ENCODE results near the gene ARHGEF9. TPM values are rescaled to one million over a fixed set of nuclear protein-coding genes. Genes with fewer than 3 reads are reported as not detected.

Gene ARHGEF9
- polyA plus RNA-seq, 1 donor (not counting 4 experiments of a cell fraction or from before 2014, with no cell fraction given) = 16.0 TPM

DNA sequence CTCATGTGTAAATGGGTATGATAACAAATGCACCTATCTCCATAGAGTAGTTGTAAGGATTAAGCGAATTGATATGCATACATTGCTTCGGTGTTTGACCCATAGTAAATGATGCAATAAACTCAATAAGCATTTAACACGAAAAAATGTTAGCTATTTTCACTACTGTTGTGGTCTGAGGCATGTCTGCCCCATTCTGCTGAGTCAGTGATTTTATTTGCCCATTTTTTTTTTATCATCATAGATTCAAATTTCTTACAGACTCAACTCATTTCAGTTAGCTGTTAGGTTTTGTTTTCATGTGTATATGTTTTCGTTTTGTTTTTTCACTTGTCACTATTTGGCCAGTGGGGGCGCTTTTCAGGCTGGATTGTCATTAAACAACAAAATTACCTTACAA is 27.8 kb upstream of the ARHGEF9 start:
- Histone ChIP-seq H3K36me3 (ENCODE audit: control insufficient read depth in 2 of 2, extremely low read depth in 1 of 2, insufficient read depth in 2 of 2, low read length in 2 of 2) (no peaks in the 10 kb centered on the region), H3K4me2 (ENCODE audit: control insufficient read depth, extremely low read depth, insufficient read depth, low read depth, low read length) (no peak overlapping the region), H3K27ac (ENCODE audit: control insufficient read depth, insufficient read depth, low read length) (no peak overlapping the region), H3K9me3 (ENCODE audit: control insufficient read depth, low read depth, low read length) (no peaks in the 10 kb centered on the region), H3K9me1 (ENCODE audit: control insufficient read depth, extremely low read depth, insufficient read depth, low read length) (no peaks in the 10 kb centered on the region), H2AFZ (ENCODE audit: control insufficient read depth, low read length) (no peak overlapping the region), H3K4me1 (ENCODE audit: control insufficient read depth, extremely low read depth, insufficient read depth, low read length) (no peaks in the 10 kb centered on the region), H3K27me3 (ENCODE audit: control insufficient read depth, extremely low read depth, insufficient read depth, low read length) (no peaks in the 10 kb centered on the region), H4K20me1 (ENCODE audit: control insufficient read depth, extremely low read depth, insufficient read depth, low read length) (no peaks in the 10 kb centered on the region), H3K9ac (ENCODE audit: control insufficient read depth, extremely low read depth, insufficient read depth, low read length) (no peak overlapping the region), H3K4me3 (ENCODE audit: control insufficient read depth in 2 of 3, extremely low read depth in 1 of 3, insufficient read depth in 2 of 3, low read depth in 1 of 3, low read length in 3 of 3) (no peak overlapping the region), H3K79me2 (ENCODE audit: control insufficient read depth, insufficient read depth, low read length) (no peaks in the 10 kb centered on the region)
- FAIRE-seq (no peak), DNase-seq (ENCODE audit: low read depth, low spot score) (no peak)
- dilution Hi-C loops (cut with MboI; ENCODE audit: extremely low pct_ligation_motif_present, low sequenced_read_pairs) = no loop called here
- TF ChIP-seq EZH2 (IDR thresholded peaks at IDR 0.05; ENCODE audit: low read length) = no peak
- TF ChIP-seq, protein P1, sequence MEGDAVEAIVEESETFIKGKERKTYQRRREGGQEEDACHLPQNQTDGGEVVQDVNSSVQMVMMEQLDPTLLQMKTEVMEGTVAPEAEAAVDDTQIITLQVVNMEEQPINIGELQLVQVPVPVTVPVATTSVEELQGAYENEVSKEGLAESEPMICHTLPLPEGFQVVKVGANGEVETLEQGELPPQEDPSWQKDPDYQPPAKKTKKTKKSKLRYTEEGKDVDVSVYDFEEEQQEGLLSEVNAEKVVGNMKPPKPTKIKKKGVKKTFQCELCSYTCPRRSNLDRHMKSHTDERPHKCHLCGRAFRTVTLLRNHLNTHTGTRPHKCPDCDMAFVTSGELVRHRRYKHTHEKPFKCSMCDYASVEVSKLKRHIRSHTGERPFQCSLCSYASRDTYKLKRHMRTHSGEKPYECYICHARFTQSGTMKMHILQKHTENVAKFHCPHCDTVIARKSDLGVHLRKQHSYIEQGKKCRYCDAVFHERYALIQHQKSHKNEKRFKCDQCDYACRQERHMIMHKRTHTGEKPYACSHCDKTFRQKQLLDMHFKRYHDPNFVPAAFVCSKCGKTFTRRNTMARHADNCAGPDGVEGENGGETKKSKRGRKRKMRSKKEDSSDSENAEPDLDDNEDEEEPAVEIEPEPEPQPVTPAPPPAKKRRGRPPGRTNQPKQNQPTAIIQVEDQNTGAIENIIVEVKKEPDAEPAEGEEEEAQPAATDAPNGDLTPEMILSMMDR (optimal IDR thresholded peaks at IDR 0.05 in 1 of 3, IDR thresholded peaks at IDR 0.05 in 1 of 3, conservative IDR thresholded peaks at IDR 0.05 in 1 of 3; ENCODE audit: extremely low read depth in 1 of 3, insufficient read depth in 2 of 3, low read length in 3 of 3) = no peak

DNA sequence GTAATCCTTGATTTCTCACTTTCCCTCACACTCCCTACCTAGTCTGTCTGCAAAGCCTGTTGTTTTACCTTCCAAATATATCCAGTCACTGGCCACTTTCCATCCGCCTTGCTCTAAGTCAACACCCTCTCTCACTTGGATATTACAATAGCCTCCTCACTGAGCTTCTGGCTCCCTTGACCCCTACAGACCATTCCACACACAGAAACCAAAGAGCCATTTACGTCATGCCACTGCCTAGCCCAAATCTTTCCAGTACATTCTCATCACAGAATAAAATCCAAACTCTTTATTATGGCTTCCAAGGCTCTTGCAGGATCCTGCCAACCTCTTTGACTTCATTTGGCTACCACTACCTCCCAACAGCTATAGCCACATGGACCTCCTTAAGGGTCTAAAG is 25.7 kb upstream of the ARHGEF9 start:
- Histone ChIP-seq H2AFZ (ENCODE audit: control insufficient read depth, low read length) (no peak overlapping the region), H3K9me3 (ENCODE audit: control insufficient read depth, low read depth, low read length) (no peaks in the 10 kb centered on the region), H3K36me3 (ENCODE audit: control insufficient read depth in 2 of 2, extremely low read depth in 1 of 2, insufficient read depth in 2 of 2, low read length in 2 of 2) (no peaks in the 10 kb centered on the region), H3K4me2 (ENCODE audit: control insufficient read depth, extremely low read depth, insufficient read depth, low read depth, low read length) (no peak overlapping the region), H3K27ac (ENCODE audit: control insufficient read depth, insufficient read depth, low read length) (no peak overlapping the region), H3K4me3 (ENCODE audit: control insufficient read depth in 2 of 3, extremely low read depth in 1 of 3, insufficient read depth in 2 of 3, low read depth in 1 of 3, low read length in 3 of 3) (no peak overlapping the region), H3K9me1 (ENCODE audit: control insufficient read depth, extremely low read depth, insufficient read depth, low read length) (no peaks in the 10 kb centered on the region), H4K20me1 (ENCODE audit: control insufficient read depth, extremely low read depth, insufficient read depth, low read length) (no peaks in the 10 kb centered on the region), H3K9ac (ENCODE audit: control insufficient read depth, extremely low read depth, insufficient read depth, low read length) (no peak overlapping the region), H3K79me2 (ENCODE audit: control insufficient read depth, insufficient read depth, low read length) (no peaks in the 10 kb centered on the region), H3K27me3 (ENCODE audit: control insufficient read depth, extremely low read depth, insufficient read depth, low read length) (no peaks in the 10 kb centered on the region), H3K4me1 (ENCODE audit: control insufficient read depth, extremely low read depth, insufficient read depth, low read length) (no peaks in the 10 kb centered on the region)
- DNase-seq (ENCODE audit: low read depth, low spot score) (no peak), FAIRE-seq (no peak)
- no peak for TF ChIP-seq EZH2 (IDR thresholded peaks at IDR 0.05; ENCODE audit: low read length)
- TF ChIP-seq, protein P1 (optimal IDR thresholded peaks at IDR 0.05 in 1 of 3, IDR thresholded peaks at IDR 0.05 in 1 of 3, conservative IDR thresholded peaks at IDR 0.05 in 1 of 3; ENCODE audit: extremely low read depth in 1 of 3, insufficient read depth in 2 of 3, low read length in 3 of 3) = no peak
- dilution Hi-C loops (cut with MboI; ENCODE audit: extremely low pct_ligation_motif_present, low sequenced_read_pairs) = no loop called here

All from keratinocyte (primary cell).